Measurements from ENCODE around the gene WEE1. TPM values are rescaled to one million over a fixed set of nuclear protein-coding genes. Genes with fewer than 3 reads are reported as not detected.

Gene WEE1
- total RNA-seq, 4 donors from 2014 or later = 8.0 to 13.8 (median 13.1) TPM

- no peak for TF ChIP-seq CTCF (IDR thresholded peaks at IDR 0.05; ENCODE audit: low read depth)
Measured at GRCh38 chr11:9636691-9637090, 63.2 kb downstream of the WEE1 start.

- no peak for TF ChIP-seq CTCF (IDR thresholded peaks at IDR 0.05; ENCODE audit: low read depth)
Measured at GRCh38 chr11:9639099-9639498, 65.6 kb downstream of the WEE1 start.

Small RNA genes lying within 50 kb of the gene (small RNA-seq; reads per million reads assigned to genes)
- not detected for gene RF01210

Other genes starting within 250 kb of the WEE1 start
- gene IPO7, start 189.0 kb upstream of the WEE1 start, total RNA-seq = 100 to 1,000 TPM in 1 of 4 donors, 10 to 100 TPM in 3; 54.1 to 114 (median 75.5) TPM
- 10 to 100 TPM; 22.4 to 34.6 (median 28.4) TPM for gene ZNF143, start 112.7 kb upstream of the WEE1 start, total RNA-seq
- gene SWAP70, start 90.4 kb downstream of the WEE1 start, total RNA-seq = 10 to 100 TPM; 48.8 to 72.7 (median 60.6) TPM